Effector CD4-positive, alpha-beta T cell (primary cell): ENCODE data around the gene FXYD3.

Source experiments
- DNase-seq: peaks from one replicate; pipeline ENCODE4 v3.0.0-alpha.2; 2020

The FXYD3 gene

GRCh38 chr19:35107545-35107944 is 8.1 kb upstream of the FXYD3 start:
- no peak for DNase-seq

GRCh38 chr19:35108730-35109129 is 6.9 kb upstream of the FXYD3 start:
- no peak for DNase-seq

- no peak for DNase-seq
Measured at GRCh38 chr19:35109395-35110112, 6.1 kb upstream of the FXYD3 start.

DNA sequence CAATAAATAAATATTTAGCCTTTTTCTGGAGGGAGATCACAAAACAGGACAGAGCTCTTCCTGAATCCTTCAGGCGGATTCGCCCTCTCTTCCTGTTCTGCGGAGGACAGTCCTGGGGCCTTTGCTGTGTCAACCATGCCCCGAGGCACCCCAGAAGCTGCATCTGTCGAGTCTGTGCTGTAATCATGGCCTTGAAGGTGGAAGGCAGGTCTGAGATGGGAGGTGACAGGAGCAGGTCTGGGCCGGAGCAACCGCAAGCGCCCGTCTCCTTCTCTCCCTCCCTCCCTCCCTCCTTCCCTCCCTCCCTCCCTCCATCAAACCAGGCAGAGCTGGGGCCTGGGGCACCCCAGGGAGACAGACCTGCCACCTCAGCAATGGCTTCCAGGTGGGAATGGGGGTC is 4.6 kb upstream of the FXYD3 start:
- no peak for DNase-seq

GRCh38 chr19:35112995-35113688 is 2.5 kb upstream of the FXYD3 start:
- no peak for DNase-seq

GRCh38 chr19:35114353-35115176 is 1.1 kb upstream of the FXYD3 start:
- DNase-seq = peak; percentile 44

- DNase-seq = no peak
Measured at GRCh38 chr19:35116072-35116801, 614 bp downstream of the FXYD3 start.

DNA sequence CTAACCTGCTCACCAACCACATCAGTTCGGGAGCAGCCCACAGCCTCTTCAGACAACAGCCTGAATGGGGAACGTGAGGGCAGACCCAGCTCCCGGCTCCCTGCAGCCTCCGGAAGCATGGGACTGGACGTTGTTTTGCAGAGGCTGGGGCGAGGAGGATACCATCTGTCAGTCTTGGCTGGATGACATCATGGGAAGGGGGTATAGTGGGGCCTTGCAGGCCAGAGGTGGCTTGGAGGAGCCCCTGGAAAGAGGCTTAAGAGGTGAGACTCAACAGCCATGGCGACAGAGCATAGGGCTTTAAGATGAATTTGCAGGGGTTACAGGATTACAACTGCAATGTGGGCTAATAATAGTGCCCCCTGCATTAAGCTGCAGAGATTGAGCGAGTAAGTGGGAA is 1.5 kb downstream of the FXYD3 start:
- no peak for DNase-seq

DNA sequence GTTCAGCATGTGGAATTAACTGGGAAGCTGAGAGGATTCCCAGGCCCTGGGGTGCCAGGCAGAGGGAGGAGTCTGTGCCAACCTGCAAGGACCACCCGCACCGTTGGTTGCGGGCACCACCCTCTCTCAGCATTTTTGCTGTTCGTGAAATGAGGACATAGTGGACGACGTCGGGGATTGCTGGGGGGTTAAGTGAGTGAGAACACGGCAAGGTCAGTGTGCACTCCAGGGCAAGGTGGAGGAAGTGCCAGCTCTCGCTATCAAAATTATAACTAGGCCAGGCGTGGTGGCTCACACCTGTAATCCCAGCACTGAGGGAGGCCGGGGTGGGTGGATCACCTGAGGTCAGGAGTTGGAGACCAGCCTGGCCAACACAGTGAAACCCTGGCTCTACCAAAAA is 2.2 kb downstream of the FXYD3 start:
- DNase-seq = no peak

DNA sequence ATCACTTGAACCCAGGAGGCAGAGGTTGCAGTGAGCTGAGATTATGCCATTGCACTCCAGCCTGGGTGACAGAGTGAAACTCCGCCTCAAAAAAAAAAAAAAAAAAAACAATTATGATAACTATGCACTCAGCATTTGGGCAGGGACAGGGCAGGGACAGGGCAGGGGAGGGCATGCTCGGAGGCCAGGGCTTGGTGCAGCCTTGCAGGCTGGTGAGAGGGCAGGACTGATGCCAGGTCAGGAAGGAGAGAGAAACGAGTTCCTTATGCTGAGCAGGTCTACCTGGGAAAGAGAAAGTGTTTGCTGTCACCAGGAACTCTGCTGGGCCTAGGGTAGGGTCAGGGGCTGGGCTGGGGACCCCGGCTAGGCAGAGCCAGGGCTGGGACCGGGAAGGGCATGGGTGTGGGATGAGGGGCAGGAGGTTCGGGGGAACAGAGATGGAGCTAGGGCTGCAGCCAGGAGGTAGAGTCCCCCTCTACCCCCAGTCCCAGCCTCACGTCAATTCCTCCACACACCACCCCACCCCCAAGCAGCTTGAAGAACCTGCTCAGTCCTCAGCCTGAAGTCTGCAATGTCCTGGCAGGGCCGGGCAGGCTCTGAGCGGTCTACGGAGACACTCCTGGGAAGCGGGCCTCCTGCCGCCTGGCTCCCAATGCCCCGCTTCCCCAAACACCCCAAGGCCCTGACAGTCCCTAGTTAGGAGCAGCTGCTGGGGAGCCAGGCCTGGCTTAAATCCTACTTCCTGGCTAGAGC is 2.8 kb downstream of the FXYD3 start:
- no peak for DNase-seq

GRCh38 chr19:35119091-35119490 is 3.5 kb downstream of the FXYD3 start:
- no peak for DNase-seq

DNA sequence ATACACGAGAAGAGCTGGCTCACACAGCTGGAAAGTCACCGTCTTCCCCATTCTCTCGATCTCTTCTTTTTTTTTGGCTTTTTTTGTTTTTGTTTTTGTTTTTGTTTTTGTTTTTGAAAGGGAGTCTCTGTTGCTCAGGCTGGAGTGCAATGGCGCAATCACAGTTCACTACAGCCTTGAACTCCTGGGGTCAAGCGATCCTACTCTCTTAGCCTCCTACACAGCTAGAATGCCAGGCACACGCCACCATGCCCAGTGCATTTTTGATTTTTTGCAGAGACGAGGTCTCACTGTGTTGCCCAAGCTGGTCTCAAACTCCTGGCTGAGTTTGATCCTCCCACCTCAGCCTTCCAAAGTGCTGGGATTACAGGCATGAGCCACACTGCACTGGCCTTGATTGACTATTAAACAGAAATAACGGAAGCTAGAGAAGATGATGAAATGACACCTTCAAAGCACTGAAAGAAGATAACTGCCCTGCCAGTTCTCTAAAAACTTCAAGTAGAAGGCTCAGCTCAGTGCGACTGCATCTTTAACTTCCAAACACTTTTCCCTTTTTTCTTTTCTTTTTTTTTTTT is 4.0 kb downstream of the FXYD3 start:
- DNase-seq = no peak

DNA sequence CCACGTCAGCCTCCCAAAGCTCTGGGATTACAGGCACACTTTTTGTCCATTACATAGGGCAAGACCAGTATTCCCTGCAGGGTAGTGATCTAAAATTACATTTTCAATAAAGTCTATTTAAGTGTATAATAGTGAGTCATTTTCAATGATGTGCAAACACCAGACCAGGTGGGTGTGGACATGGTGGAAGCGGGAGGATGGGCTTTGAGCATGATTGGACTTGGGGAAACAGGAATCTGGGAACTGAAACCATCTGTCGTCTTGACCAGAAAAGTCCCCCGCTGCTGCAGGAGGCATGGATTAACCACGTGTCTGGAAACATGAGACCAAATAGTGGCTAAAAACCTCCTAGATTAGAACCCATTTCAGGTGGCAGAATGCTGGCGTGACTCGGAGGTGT is 4.9 kb downstream of the FXYD3 start:
- no peak for DNase-seq

DNA sequence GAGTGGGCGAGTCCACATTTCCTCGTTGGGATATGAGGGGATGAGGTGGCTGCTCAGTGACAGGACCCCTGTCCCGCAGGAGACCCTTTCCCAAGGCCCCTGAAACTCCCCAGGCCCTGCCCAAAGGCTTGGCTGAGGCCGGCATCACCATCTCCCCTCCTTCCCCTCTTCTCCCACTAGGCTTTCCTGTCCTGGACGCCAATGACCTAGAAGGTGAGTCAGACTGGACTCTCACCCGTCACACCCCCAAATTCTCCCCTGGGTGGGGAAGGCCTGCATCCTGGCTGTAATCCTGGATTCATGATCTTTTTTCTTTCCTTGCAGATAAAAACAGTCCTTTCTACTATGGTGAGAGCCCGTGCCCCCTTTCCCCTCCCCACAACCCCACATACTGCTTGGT is 5.3 kb downstream of the FXYD3 start:
- no peak for DNase-seq

- no peak for DNase-seq
Measured at GRCh38 chr19:35122687-35123551, 7.3 kb downstream of the FXYD3 start.

- DNase-seq = no peak
Measured at GRCh38 chr19:35123573-35123972, 8.0 kb downstream of the FXYD3 start.

- DNase-seq = peak; percentile 74
Measured at GRCh38 chr19:35124098-35125060, 8.8 kb downstream of the FXYD3 start.

- no peak for DNase-seq
Measured at GRCh38 chr19:35125270-35125717, 9.7 kb downstream of the FXYD3 start.
